ENCODE measurements around the gene SOX15. TPM values are rescaled to one million over a fixed set of nuclear protein-coding genes. Genes with fewer than 3 reads are reported as not detected.

The SOX15 gene
- total and polyA plus RNA-seq, 2 of the 13 experiments (the other 11 are each of a cell fraction or from before 2014, with no cell fraction given), result 0.07 to 0.18 TPM

- TF ChIP-seq, protein P1, sequence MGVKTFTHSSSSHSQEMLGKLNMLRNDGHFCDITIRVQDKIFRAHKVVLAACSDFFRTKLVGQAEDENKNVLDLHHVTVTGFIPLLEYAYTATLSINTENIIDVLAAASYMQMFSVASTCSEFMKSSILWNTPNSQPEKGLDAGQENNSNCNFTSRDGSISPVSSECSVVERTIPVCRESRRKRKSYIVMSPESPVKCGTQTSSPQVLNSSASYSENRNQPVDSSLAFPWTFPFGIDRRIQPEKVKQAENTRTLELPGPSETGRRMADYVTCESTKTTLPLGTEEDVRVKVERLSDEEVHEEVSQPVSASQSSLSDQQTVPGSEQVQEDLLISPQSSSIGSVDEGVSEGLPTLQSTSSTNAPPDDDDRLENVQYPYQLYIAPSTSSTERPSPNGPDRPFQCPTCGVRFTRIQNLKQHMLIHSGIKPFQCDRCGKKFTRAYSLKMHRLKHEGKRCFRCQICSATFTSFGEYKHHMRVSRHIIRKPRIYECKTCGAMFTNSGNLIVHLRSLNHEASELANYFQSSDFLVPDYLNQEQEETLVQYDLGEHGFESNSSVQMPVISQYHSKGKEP (CRISPR knock-in tag; IDR thresholded peaks at IDR 0.05), result no peak
- TF ChIP-seq NRL (CRISPR knock-in tag; IDR thresholded peaks at IDR 0.05; ENCODE audit: borderline replicate concordance) (0 out of 2 replicates have a peak, but pooled peaks have one; percentile 73), ZNF629 (CRISPR knock-in tag; conservative IDR thresholded peaks at IDR 0.05) (no peak), ZMAT5 (CRISPR knock-in tag; IDR thresholded peaks at IDR 0.05; ENCODE audit: borderline replicate concordance, low read depth) (no peak), ZNF562 (CRISPR knock-in tag; IDR thresholded peaks at IDR 0.05; ENCODE audit: borderline replicate concordance) (no peak), MLX (CRISPR knock-in tag; IDR thresholded peaks at IDR 0.05) (no peak), SCMH1 (CRISPR knock-in tag; IDR thresholded peaks at IDR 0.05; ENCODE audit: borderline replicate concordance) (no peak), GLI4 (CRISPR knock-in tag; IDR thresholded peaks at IDR 0.05; ENCODE audit: borderline replicate concordance) (no peak), HNRNPUL1 (IDR thresholded peaks at IDR 0.05; ENCODE audit: low read depth, low read length) (no peak), ZNF609 (CRISPR knock-in tag; IDR thresholded peaks at IDR 0.05; ENCODE audit: borderline replicate concordance) (peak; percentile 25; the same call in 1 of the 2 replicates), ZNF17 (CRISPR knock-in tag; IDR thresholded peaks at IDR 0.05) (no peak), MAFK (conservative IDR thresholded peaks at IDR 0.05 in 1 of 2, IDR thresholded peaks at IDR 0.05 in 1 of 2; ENCODE audit: low read length in 2 of 2) (no peak), ZNF274 (CRISPR knock-in tag; IDR thresholded peaks at IDR 0.05) (peak; percentile 28; the same call in 1 of the 2 replicates), GZF1 (CRISPR knock-in tag; IDR thresholded peaks at IDR 0.05) (no peak), AGO2 (optimal IDR thresholded peaks at IDR 0.05; ENCODE audit: low read depth, low read length) (no peak), ZNF674 (CRISPR knock-in tag; IDR thresholded peaks at IDR 0.05; ENCODE audit: low read depth) (no peak), ZNF598 (CRISPR knock-in tag; IDR thresholded peaks at IDR 0.05; ENCODE audit: borderline replicate concordance) (peak; percentile 74; the same call in 1 of the 2 replicates), MZF1 (CRISPR knock-in tag; IDR thresholded peaks at IDR 0.05; ENCODE audit: borderline replicate concordance) (no peak), ZNF775 (CRISPR knock-in tag; IDR thresholded peaks at IDR 0.05; ENCODE audit: borderline replicate concordance) (no peak)
- TF ChIP-seq, protein P2, sequence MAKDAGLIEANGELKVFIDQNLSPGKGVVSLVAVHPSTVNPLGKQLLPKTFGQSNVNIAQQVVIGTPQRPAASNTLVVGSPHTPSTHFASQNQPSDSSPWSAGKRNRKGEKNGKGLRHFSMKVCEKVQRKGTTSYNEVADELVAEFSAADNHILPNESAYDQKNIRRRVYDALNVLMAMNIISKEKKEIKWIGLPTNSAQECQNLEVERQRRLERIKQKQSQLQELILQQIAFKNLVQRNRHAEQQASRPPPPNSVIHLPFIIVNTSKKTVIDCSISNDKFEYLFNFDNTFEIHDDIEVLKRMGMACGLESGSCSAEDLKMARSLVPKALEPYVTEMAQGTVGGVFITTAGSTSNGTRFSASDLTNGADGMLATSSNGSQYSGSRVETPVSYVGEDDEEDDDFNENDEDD (CRISPR knock-in tag; IDR thresholded peaks at IDR 0.05; ENCODE audit: borderline replicate concordance), result peak; percentile 42; the same call in 1 of the 2 replicates
These were observed 40.2 kb upstream of the SOX15 start, which contains the start of gene SHBG (continued) for GRCh38 chr17:7629939-7630571.

Data from HepG2 (cell line).